A549 (cell line): ENCODE data around the gene LIMA1. TPM values are rescaled to one million over a fixed set of nuclear protein-coding genes. Genes with fewer than 3 reads are reported as not detected.

Experiments used
- ATAC-seq, 2 experiments: fragments of 200-7000 bp in 1 of 2; fragments of >200 bp in 1 of 2; cut with Nextera tagmentation in 1 of 2; cut with Tn5 transposase in 1 of 2; 3 replicates each; pipeline versions ENCODE4 v1.8.0 to v1.9.1; 2018 to 2020; ENCODE audit warnings: mild to moderate bottlenecking in 1 of 2, moderate library complexity in 1 of 2
- CTCF ChIA-PET: fragments of 300-600 bp; sonication (Branson Sonifier 250); formaldehyde crosslinking; extraction: SDS; loops from one replicate; lab custom pipeline; 2021; ENCODE audit warnings: antibody characterized with exemption, inconsistent platforms; lab: Yijun Ruan, JAX
- POLR2A ChIA-PET: fragments of 350-600 bp; formaldehyde crosslinking; extraction: SDS; loops from one replicate; lab custom pipeline; 2021; ENCODE audit warnings: antibody characterized with exemption, inconsistent platforms; lab: Yijun Ruan, JAX
- DNase-seq, 2 experiments: peaks; one replicate each; pipeline versions ENCODE4 v3.0.0 to v3.0.0-alpha.2; 2011 to 2016; ENCODE audit warnings: low read depth in 1 of 2, low spot score in 1 of 2
- FAIRE-seq: peaks from 2 replicates; lab custom pipeline; 2011; peaks lifted over from hg19 to GRCh38; lab: Jason Lieb, UNC
- H3K27ac ChIP-seq, 2 experiments: fragments of >200 bp; sonication (Bioruptor Twin); formaldehyde crosslinking; 3 replicates each; pipeline ENCODE4 v1.5.1; 2016 to 2017
- H3K4me1 ChIP-seq: fragments of >200 bp; sonication (Bioruptor Twin); formaldehyde crosslinking; 3 replicates; pipeline ENCODE4 v1.6.1; 2016
- H3K4me2 ChIP-seq: fragments of >200 bp; sonication (Bioruptor Twin); formaldehyde crosslinking; 3 replicates; pipeline ENCODE4 v1.6.1; 2016
- H3K4me3 ChIP-seq: fragments of >200 bp; sonication (Bioruptor Twin); formaldehyde crosslinking; 3 replicates; pipeline ENCODE4 v1.5.1; 2016
- H3K9me3 ChIP-seq: fragments of >200 bp; sonication (Bioruptor Twin); formaldehyde crosslinking; 3 replicates; pipeline ENCODE4 v1.6.1; 2016
- BHLHE40 ChIP-seq: IDR thresholded peaks from 2 replicates; pipeline ENCODE4 v1.6.1; 2012; ENCODE audit warnings: low read depth, low read length, inconsistent platforms
- CBX2 ChIP-seq: fragments of 200-600 bp; sonication (generic); IDR thresholded peaks from 2 replicates; pipeline ENCODE4 v1.6.1; 2016; ENCODE audit warnings: low read depth, mild to moderate bottlenecking, borderline replicate concordance
- CBX8 ChIP-seq: fragments of 200-600 bp; sonication (generic); IDR thresholded peaks from 2 replicates; pipeline ENCODE4 v1.6.1; 2016
- CHD2 ChIP-seq: fragments of 150-350 bp; IDR thresholded peaks from 2 replicates; pipeline ENCODE4 v1.6.1; 2014; ENCODE audit warnings: low read length; ENCODE audit not compliant: partially characterized antibody
- E2F6 ChIP-seq: IDR thresholded peaks from 2 replicates; pipeline ENCODE4 v1.6.1; 2012; ENCODE audit warnings: low read depth, borderline replicate concordance
- ESRRA ChIP-seq: fragments of 150-350 bp; IDR thresholded peaks from 2 replicates; pipeline ENCODE4 v1.6.1; 2014; ENCODE audit warnings: mild to moderate bottlenecking, low read length, borderline replicate concordance
- FOSL2 ChIP-seq, 2 experiments: fragments of 450-650 bp in 1 of 2; fragments of >200 bp in 1 of 2; sonication (Bioruptor Twin) in 1 of 2; formaldehyde crosslinking; IDR thresholded peaks; 2 replicates each; pipeline versions ENCODE4 v1.5.0 to v1.6.1; 2016 to 2020; ENCODE audit warnings: mild to moderate bottlenecking in 1 of 2, moderate library complexity in 1 of 2
- GATA3 ChIP-seq: IDR thresholded peaks from 2 replicates; pipeline ENCODE4 v1.6.1; 2012; ENCODE audit warnings: borderline replicate concordance
- HDAC2 ChIP-seq: fragments of 200-600 bp; sonication (generic); IDR thresholded peaks from 2 replicates; pipeline ENCODE4 v1.6.1; 2016
- HOXA7 ChIP-seq: fragments of 250-450 bp; sonication (Bioruptor Pico); IDR thresholded peaks from 2 replicates; pipeline ENCODE4 v1.5.0; 2020; ENCODE audit warnings: mild to moderate bottlenecking, moderate library complexity
- HOXB5 ChIP-seq: fragments of 250-450 bp; sonication (Bioruptor Pico); IDR thresholded peaks from 2 replicates; pipeline ENCODE4 v1.5.0; 2020; ENCODE audit warnings: mild to moderate bottlenecking, moderate library complexity
- JUN ChIP-seq, 2 experiments: fragments of >200 bp; sonication (Bioruptor Twin); formaldehyde crosslinking; IDR thresholded peaks; 2 replicates in 1 of 2; 3 replicates in 1 of 2; pipeline ENCODE4 v1.6.1; 2016 to 2017
- JUNB ChIP-seq: fragments of >200 bp; sonication (Bioruptor Twin); formaldehyde crosslinking; IDR thresholded peaks from 2 replicates; pipeline ENCODE4 v1.6.1; 2016
- KDM5A ChIP-seq: fragments of 200-600 bp; sonication (generic); IDR thresholded peaks from 2 replicates; pipeline ENCODE4 v1.6.1; 2016; ENCODE audit warnings: antibody characterized with exemption, mild to moderate bottlenecking
- MYC ChIP-seq: IDR thresholded peaks from 2 replicates; pipeline ENCODE4 v1.6.1; 2012; ENCODE audit warnings: mild to moderate bottlenecking, inconsistent platforms, low read length, improper control_type of control experiment, borderline replicate concordance
- PHF8 ChIP-seq: fragments of 200-600 bp; sonication (generic); IDR thresholded peaks from 2 replicates; pipeline ENCODE4 v1.6.1; 2016; ENCODE audit warnings: low read depth, mild to moderate bottlenecking, antibody characterized with exemption, moderate library complexity, borderline replicate concordance
- POLR2A ChIP-seq: IDR thresholded peaks from 2 replicates; pipeline ENCODE4 v1.6.1; 2012; ENCODE audit warnings: mild to moderate bottlenecking, low read length
- REST ChIP-seq: fragments of 200-600 bp; sonication (generic); IDR thresholded peaks from 2 replicates; pipeline ENCODE4 v1.6.1; 2016; ENCODE audit warnings: antibody characterized with exemption, mild to moderate bottlenecking, moderate library complexity
- TFCP2L1 ChIP-seq: fragments of 250-450 bp; sonication (Bioruptor Pico); IDR thresholded peaks from 2 replicates; pipeline ENCODE4 v1.5.0; 2021; ENCODE audit warnings: mild to moderate bottlenecking
- ZNF302 ChIP-seq: fragments of 250-450 bp; sonication (Bioruptor Pico); IDR thresholded peaks from 2 replicates; pipeline ENCODE4 v1.9.0; 2021; ENCODE audit warnings: inconsistent platforms, mild to moderate bottlenecking, moderate library complexity
- WGBS: methylation state at CpG from one replicate; pipeline ENCODE4 v1.1.6; 2017; ENCODE audit errors: missing lambda C conversion rate; 5-methylcytosine and 5-hydroxymethylcytosine counted together
- polyA plus RNA-seq, 4 experiments: library from polyadenylated mRNA; depleted of rRNA in 3 of 4; stranded (reverse); fragments of >200 nt; fragmentation: RNase III in 1 of 4; extraction: RNeasy Plus Mini Kit Qiagen cat#74134 plus additional on column Dnase treatment in 1 of 4; gene quantifications; 2 replicates in 3 of 4; 3 replicates in 1 of 4; pipeline ENCODE4 v1.2.3, GENCODE V29; 2011 to 2017
- TF ChIP-seq, protein P1 (sequence below): fragments of >200 bp; sonication (Bioruptor Twin); formaldehyde crosslinking; IDR thresholded peaks from 2 replicates; pipeline ENCODE4 v1.6.1; 2016

LIMA1 gene
- polyA plus RNA-seq, 2 of the 4 experiments (the other 2 are of a cell fraction) = 9.0 to 23.4 TPM

DNA sequence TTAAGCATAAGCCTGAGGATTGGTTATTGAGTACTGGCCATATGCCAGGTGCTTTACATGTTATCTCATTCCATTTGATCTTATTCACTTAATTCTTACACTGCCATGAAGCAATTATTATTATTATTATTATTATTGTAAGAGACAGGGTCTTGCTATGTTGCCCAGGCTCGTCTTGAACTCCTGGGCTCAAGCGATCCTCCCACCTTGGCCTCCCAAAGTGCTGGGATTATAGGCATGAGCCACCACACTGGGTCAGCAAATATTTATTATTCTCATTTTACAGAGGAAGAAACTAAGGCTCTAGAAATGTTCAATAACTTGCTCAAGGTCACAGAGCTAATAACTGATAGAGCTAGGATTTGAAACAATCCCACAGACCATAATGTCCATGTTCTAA is 14.8 kb downstream of the LIMA1 start:
- 88% methylated on average over 2 of the region's 2 CpGs for WGBS
- CTCF ChIA-PET = no interaction called here

GRCh38 chr12:50265770-50266524 is 17.4 kb downstream of the LIMA1 start:
- ATAC-seq = no peak
- Histone ChIP-seq H3K4me1 (peaks cover 3% of the 10 kb centered on the region; the same call in 2 of the 3 replicates), H3K4me2 (no peak overlapping the region), H3K4me3 (no peak overlapping the region), H3K9me3 (no peaks in the 10 kb centered on the region), H3K27ac (no peak overlapping the region)
- ChIA-PET POLR2A (interaction anchor here (0.8 kb wide), 1 partner anchor 19 kb away, joined by 4 read pairs; no protein-coding TSS in a partner anchor), CTCF (no interaction called here)
- no peak for FAIRE-seq
- whole genome bisulfite sequencing = 78% methylated on average over 1 of the region's 1 CpG
- TF ChIP-seq ESRRA = no peak
- no peak for TF ChIP-seq CBX8
- no peak for TF ChIP-seq JUN (IDR thresholded peaks at IDR 0.05)
- no peak for TF ChIP-seq KDM5A
- TF ChIP-seq HOXB5 (CRISPR knock-in tag) = no peak
- TF ChIP-seq CBX2 = no peak
- TF ChIP-seq E2F6 = no peak
- no peak for TF ChIP-seq CHD2
- no peak for TF ChIP-seq HDAC2
- TF ChIP-seq, protein P1, sequence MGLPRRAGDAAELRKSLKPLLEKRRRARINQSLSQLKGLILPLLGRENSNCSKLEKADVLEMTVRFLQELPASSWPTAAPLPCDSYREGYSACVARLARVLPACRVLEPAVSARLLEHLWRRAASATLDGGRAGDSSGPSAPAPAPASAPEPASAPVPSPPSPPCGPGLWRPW = no peak
- TF ChIP-seq BHLHE40 = no peak
- no peak for TF ChIP-seq FOSL2 (IDR thresholded peaks at IDR 0.05)
- no peak for TF ChIP-seq FOSL2 (CRISPR knock-in tag; IDR thresholded peaks at IDR 0.05)
- no peak for TF ChIP-seq JUNB
- TF ChIP-seq POLR2A = no peak
- no peak for TF ChIP-seq TFCP2L1
- no peak for DNase-seq

More for the DNA sequence above, 14.8 kb downstream of the LIMA1 start:
- Histone ChIP-seq H3K4me2 (no peak overlapping the region), H3K9me3 (no peaks in the 10 kb centered on the region), H3K4me1 (peaks cover 20% of the 10 kb centered on the region), H3K4me3 (no peak overlapping the region), H3K27ac (no peak overlapping the region)
- POLR2A ChIA-PET = no interaction called here
- ATAC-seq = no peak
- FAIRE-seq = no peak
- no peak for DNase-seq
- TF ChIP-seq PHF8 (no peak), GATA3 (no peak), FOSL2 (IDR thresholded peaks at IDR 0.05) (no peak), FOSL2 (CRISPR knock-in tag; IDR thresholded peaks at IDR 0.05) (no peak), ZNF302 (CRISPR knock-in tag) (no peak), CBX8 (no peak)

DNA sequence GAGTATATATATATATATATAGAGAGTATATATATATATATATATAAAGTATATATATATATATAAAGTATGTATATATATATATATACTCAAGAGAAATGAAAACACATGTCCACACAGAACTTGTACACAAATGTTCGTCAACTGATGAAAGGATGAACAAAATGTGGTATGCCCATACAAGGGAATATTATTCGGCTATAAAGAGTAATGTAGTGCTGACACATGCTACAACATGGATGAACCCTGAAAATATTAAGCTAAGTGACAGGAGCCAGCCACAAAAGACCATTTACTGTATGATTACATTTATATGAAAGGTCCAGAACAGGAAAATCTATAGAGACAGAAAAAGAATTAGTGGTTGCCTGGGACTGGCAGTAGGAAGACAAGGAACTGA is 19.5 kb downstream of the LIMA1 start:
- CTCF ChIA-PET = interaction anchor here (1.1 kb wide), 1 partner anchor 19 kb away, joined by 3 read pairs; the partner anchor contains the start of gene LIMA1
- DNase-seq = no peak

More for the DNA sequence above, 19.5 kb downstream of the LIMA1 start:
- H3K4me3 ChIP-seq = no peak overlapping the region
- no peak for TF ChIP-seq REST
- no peak for TF ChIP-seq MYC
- TF ChIP-seq HOXA7 (CRISPR knock-in tag) = no peak
- H3K4me2 ChIP-seq = no peak overlapping the region
- H3K4me1 ChIP-seq = peaks cover 14% of the 10 kb centered on the region
- POLR2A ChIA-PET = no interaction called here
- WGBS = 76% methylated on average over 2 of the region's 2 CpGs
- H3K9me3 ChIP-seq = no peaks in the 10 kb centered on the region
- FAIRE-seq = no peak
- no peak overlapping the region for H3K27ac ChIP-seq
- ATAC-seq = no peak
